ENCODE results near the gene ACKR3.
A peak's percentile ranks its signal among the peaks of the same experiment; 100 is the strongest.

The ACKR3 gene

DNA sequence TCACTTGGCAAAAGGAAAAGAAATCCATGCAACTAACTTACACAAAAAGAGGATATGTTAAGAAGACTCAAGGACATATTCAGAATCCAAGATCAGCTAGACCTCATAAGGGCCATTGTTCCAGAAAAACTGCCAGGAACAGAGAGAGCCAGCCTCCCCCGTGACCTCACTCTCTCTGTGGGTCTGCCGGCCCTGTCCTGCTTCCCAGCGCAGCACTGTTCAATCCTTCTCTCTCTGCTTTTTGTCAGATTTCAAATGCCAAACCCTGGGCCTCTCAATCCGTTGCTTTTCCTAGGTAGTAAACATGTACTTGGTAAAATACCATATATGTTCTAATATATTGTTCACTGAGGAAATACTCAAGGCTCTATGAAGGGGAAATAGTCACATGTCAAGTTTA, 40.0 kb upstream of the ACKR3 start:
- no peaks in the 10 kb centered on the region for H3K27me3 ChIP-seq (replicated peaks in 2 of 5; ENCODE audit: control insufficient read depth in 4 of 5, insufficient read depth in 5 of 5, low read length in 4 of 5)
- POLR2A ChIA-PET = no interaction called here
- 94% methylated on average over 2 of the region's 4 CpGs for WGBS (ENCODE audit: insufficient coverage)
- H3K27ac ChIP-seq (ENCODE audit: insufficient read depth in 1 of 2, low read depth in 1 of 2, low read length in 2 of 2, poor library complexity in 1 of 2, severe bottlenecking in 2 of 2) = no peak overlapping the region
- H3K9me3 ChIP-seq (ENCODE audit: control extremely low read depth in 1 of 5, control insufficient read depth in 4 of 5, insufficient read depth in 2 of 5, low read depth in 1 of 5, low read length in 4 of 5) = no peaks in the 10 kb centered on the region
- DNase-seq = no peak
- no peak overlapping the region for H3K4me3 ChIP-seq (ENCODE audit: control insufficient read depth in 1 of 7, extremely low read depth in 1 of 7, insufficient read depth in 4 of 7, low read depth in 2 of 7, low read length in 6 of 7)
- CTCF ChIA-PET = interaction anchor here (1.0 to 2.2 kb wide), 5 partner anchors 10 to 39 kb away, joined by 3 to 9 read pairs (median 4); no protein-coding TSS in a partner anchor
- no peaks in the 10 kb centered on the region for H3K36me3 ChIP-seq (ENCODE audit: control insufficient read depth in 4 of 4, insufficient read depth in 4 of 4, low read length in 3 of 4)
- peaks cover 0 to 13% (median 5%) of the 10 kb centered on the region in 4 experiments for H3K4me1 ChIP-seq (ENCODE audit: control extremely low read depth in 1 of 4, control insufficient read depth in 4 of 4, insufficient read depth in 4 of 4, low read length in 3 of 4)

DNA sequence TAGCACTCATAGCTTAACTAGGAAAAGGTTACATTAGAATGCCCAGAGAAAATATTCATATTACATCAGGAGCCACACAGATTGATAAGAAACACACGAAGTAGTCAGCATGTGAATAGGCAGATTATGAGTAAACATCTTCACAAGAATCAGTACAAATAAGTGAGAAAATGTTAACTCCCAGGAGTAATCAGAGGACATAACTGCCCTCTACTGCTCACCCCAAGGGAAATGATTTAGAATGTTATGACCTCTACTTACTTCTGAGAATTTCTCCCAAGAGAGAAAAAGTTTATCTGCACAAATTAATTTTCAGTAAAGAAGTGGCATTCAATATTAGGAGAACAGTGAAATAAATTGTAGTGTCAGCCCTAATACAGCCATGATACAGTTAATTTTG, 39.1 kb upstream of the ACKR3 start:
- H3K9me3 ChIP-seq (ENCODE audit: control extremely low read depth in 1 of 5, control insufficient read depth in 4 of 5, insufficient read depth in 2 of 5, low read depth in 1 of 5, low read length in 4 of 5) = no peaks in the 10 kb centered on the region
- H3K27ac ChIP-seq (ENCODE audit: insufficient read depth in 1 of 2, low read depth in 1 of 2, low read length in 2 of 2, poor library complexity in 1 of 2, severe bottlenecking in 2 of 2) = no peak overlapping the region
- peaks cover 0 to 21% (median 9%) of the 10 kb centered on the region in 4 experiments for H3K4me1 ChIP-seq (ENCODE audit: control extremely low read depth in 1 of 4, control insufficient read depth in 4 of 4, insufficient read depth in 4 of 4, low read length in 3 of 4)
- ChIA-PET POLR2A (no interaction called here), CTCF (interaction anchor here (1.0 to 2.2 kb wide), 7 partner anchors 11 to 39 kb away, joined by 3 to 6 read pairs (median 4); partner anchors contain the start of gene ACKR3)
- no peak overlapping the region for H3K4me3 ChIP-seq (ENCODE audit: control insufficient read depth in 1 of 7, extremely low read depth in 1 of 7, insufficient read depth in 4 of 7, low read depth in 2 of 7, low read length in 6 of 7)
- WGBS (ENCODE audit: insufficient coverage) = no CpG with 5 or more reads among the region's 1 CpG
- no peaks in the 10 kb centered on the region for H3K36me3 ChIP-seq (ENCODE audit: control insufficient read depth in 4 of 4, insufficient read depth in 4 of 4, low read length in 3 of 4)
- no peaks in the 10 kb centered on the region for H3K27me3 ChIP-seq (replicated peaks in 2 of 5; ENCODE audit: control insufficient read depth in 4 of 5, insufficient read depth in 5 of 5, low read length in 4 of 5)
- no peak for DNase-seq

DNA sequence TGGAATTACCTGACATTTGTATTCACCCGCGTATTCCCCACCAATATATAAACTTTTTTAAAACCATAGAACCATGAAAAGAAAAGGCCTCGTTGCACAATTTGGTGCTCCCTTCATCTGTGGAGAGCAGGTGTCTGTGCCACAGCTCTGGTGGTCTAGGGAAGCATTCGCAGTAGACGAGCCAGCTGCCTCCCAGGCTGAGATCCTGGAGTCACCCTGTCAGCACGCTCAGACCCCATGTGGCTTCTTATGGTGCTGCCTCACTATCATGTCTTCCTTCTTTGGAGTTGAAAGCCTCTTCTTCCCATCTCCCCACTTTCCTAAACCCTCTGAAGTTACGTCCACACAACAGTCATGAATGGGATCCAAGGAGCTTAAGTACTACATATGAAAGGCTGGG, 38.4 kb upstream of the ACKR3 start:
- Histone ChIP-seq H3K4me3 (ENCODE audit: control insufficient read depth in 1 of 7, extremely low read depth in 1 of 7, insufficient read depth in 4 of 7, low read depth in 2 of 7, low read length in 6 of 7) (no peak overlapping the region), H3K36me3 (ENCODE audit: control insufficient read depth in 4 of 4, insufficient read depth in 4 of 4, low read length in 3 of 4) (no peaks in the 10 kb centered on the region), H3K27ac (ENCODE audit: insufficient read depth in 1 of 2, low read depth in 1 of 2, low read length in 2 of 2, poor library complexity in 1 of 2, severe bottlenecking in 2 of 2) (no peak overlapping the region), H3K4me1 (ENCODE audit: control extremely low read depth in 1 of 4, control insufficient read depth in 4 of 4, insufficient read depth in 4 of 4, low read length in 3 of 4) (peaks cover 0 to 28% (median 15%) of the 10 kb centered on the region in 4 experiments), H3K9me3 (ENCODE audit: control extremely low read depth in 1 of 5, control insufficient read depth in 4 of 5, insufficient read depth in 2 of 5, low read depth in 1 of 5, low read length in 4 of 5) (no peaks in the 10 kb centered on the region), H3K27me3 (replicated peaks in 2 of 5; ENCODE audit: control insufficient read depth in 4 of 5, insufficient read depth in 5 of 5, low read length in 4 of 5) (no peaks in the 10 kb centered on the region)
- WGBS (ENCODE audit: insufficient coverage) = 78% methylated on average over 1 of the region's 7 CpGs
- POLR2A ChIA-PET = no interaction called here
- CTCF ChIA-PET = interaction anchor here (1.2 to 1.9 kb wide), 4 partner anchors 18 to 39 kb away, joined by 3 to 6 read pairs (median 4); partner anchors contain the start of gene ACKR3
- no peak for DNase-seq

DNA sequence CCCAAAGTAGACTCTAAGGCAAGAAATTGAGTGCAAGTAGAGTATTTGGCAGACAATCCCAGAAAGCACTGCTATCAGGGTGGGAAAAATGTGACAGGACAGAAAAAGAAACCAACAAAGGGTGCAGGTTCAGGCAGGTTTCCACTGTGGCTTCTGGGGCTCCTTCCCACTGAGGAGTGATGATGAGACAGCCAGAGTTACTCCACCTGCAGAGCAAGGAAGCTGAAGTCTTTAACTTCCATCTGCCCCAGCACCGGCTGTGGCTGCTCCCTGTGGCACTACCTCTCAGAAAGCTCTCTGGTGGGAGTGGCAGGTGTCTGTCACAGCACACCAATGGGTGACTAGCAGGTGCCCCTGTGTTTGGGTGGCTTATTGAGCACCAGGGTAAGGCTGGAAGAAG, 37.6 kb upstream of the ACKR3 start:
- POLR2A ChIA-PET = no interaction called here
- WGBS (ENCODE audit: insufficient coverage) = 100% methylated on average over 1 of the region's 1 CpG
- no peaks in the 10 kb centered on the region for H3K9me3 ChIP-seq (ENCODE audit: control extremely low read depth in 1 of 5, control insufficient read depth in 4 of 5, insufficient read depth in 2 of 5, low read depth in 1 of 5, low read length in 4 of 5)
- no peaks in the 10 kb centered on the region for H3K27me3 ChIP-seq (replicated peaks in 2 of 5; ENCODE audit: control insufficient read depth in 4 of 5, insufficient read depth in 5 of 5, low read length in 4 of 5)
- no peaks in the 10 kb centered on the region for H3K36me3 ChIP-seq (ENCODE audit: control insufficient read depth in 4 of 4, insufficient read depth in 4 of 4, low read length in 3 of 4)
- CTCF ChIA-PET = interaction anchor here (1.2 to 1.9 kb wide), 3 partner anchors 14 to 38 kb away, joined by 3 to 6 read pairs (median 5); partner anchors contain the start of gene ACKR3
- H3K27ac ChIP-seq (ENCODE audit: insufficient read depth in 1 of 2, low read depth in 1 of 2, low read length in 2 of 2, poor library complexity in 1 of 2, severe bottlenecking in 2 of 2) = no peak overlapping the region
- peaks cover 0 to 29% (median 19%) of the 10 kb centered on the region in 4 experiments for H3K4me1 ChIP-seq (ENCODE audit: control extremely low read depth in 1 of 4, control insufficient read depth in 4 of 4, insufficient read depth in 4 of 4, low read length in 3 of 4)
- DNase-seq = no peak
- no peak overlapping the region for H3K4me3 ChIP-seq (ENCODE audit: control insufficient read depth in 1 of 7, extremely low read depth in 1 of 7, insufficient read depth in 4 of 7, low read depth in 2 of 7, low read length in 6 of 7)

DNA sequence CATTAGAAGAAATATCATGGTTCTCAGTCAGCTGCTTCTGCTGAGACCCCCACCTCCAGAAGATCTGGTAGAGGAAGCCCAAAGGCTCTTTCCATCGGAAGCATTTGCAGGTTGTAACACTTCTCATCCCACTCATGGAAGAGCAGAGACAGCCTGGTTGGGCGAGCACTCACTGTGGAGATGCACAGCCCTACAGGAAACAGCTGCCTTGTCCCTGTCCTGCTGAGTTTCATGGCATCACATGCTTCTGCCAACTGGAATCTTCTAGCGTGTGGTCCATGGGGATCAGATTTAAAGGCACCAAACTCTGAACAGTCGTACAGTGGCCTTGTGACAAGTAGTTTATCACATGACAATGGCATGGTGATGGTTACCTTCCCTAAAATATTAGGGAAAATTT, 36.3 kb upstream of the ACKR3 start:
- CTCF ChIA-PET = interaction anchor here (0.6 to 1.2 kb wide), 2 partner anchors 15 to 783 kb away, joined by 3 read pairs; no protein-coding TSS in a partner anchor
- Histone ChIP-seq H3K4me3 (ENCODE audit: control insufficient read depth in 1 of 7, extremely low read depth in 1 of 7, insufficient read depth in 4 of 7, low read depth in 2 of 7, low read length in 6 of 7) (no peak overlapping the region), H3K4me1 (ENCODE audit: control extremely low read depth in 1 of 4, control insufficient read depth in 4 of 4, insufficient read depth in 4 of 4, low read length in 3 of 4) (peaks cover 11 to 37% (median 29%) of the 10 kb centered on the region in 4 experiments), H3K36me3 (ENCODE audit: control insufficient read depth in 4 of 4, insufficient read depth in 4 of 4, low read length in 3 of 4) (no peaks in the 10 kb centered on the region), H3K27ac (ENCODE audit: insufficient read depth in 1 of 2, low read depth in 1 of 2, low read length in 2 of 2, poor library complexity in 1 of 2, severe bottlenecking in 2 of 2) (no peak overlapping the region), H3K27me3 (replicated peaks in 2 of 5; ENCODE audit: control insufficient read depth in 4 of 5, insufficient read depth in 5 of 5, low read length in 4 of 5) (no peaks in the 10 kb centered on the region), H3K9me3 (ENCODE audit: control extremely low read depth in 1 of 5, control insufficient read depth in 4 of 5, insufficient read depth in 2 of 5, low read depth in 1 of 5, low read length in 4 of 5) (no peaks in the 10 kb centered on the region)
- POLR2A ChIA-PET = interaction anchor here (1.2 kb wide), 1 partner anchor 20 kb away, joined by 3 read pairs; no protein-coding TSS in a partner anchor
- 92% methylated on average over 2 of the region's 4 CpGs for WGBS (ENCODE audit: insufficient coverage)
- DNase-seq = no peak

DNA sequence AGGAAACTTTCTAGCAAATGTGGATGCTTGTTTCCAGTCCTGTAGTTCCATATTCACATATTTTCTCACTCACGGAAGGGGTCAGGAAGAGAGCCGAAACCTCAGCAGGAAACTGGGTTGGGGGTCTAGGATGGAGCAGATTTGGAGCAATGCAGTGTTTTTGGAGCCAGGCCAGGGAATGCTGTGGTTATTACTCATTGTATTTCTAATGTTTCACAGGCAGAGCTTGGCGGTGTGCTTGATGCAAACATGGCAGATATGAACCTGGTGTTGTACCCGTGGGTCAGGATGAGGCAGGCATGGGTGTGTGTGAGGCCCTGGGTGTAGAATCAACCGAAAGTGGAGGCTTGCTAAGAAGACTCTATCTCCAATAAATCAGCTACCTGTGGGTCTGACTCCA, 34.6 kb upstream of the ACKR3 start:
- Histone ChIP-seq H3K4me1 (ENCODE audit: control extremely low read depth in 1 of 4, control insufficient read depth in 4 of 4, insufficient read depth in 4 of 4, low read length in 3 of 4) (peaks cover 12 to 50% (median 34%) of the 10 kb centered on the region in 4 experiments), H3K27ac (ENCODE audit: insufficient read depth in 1 of 2, low read depth in 1 of 2, low read length in 2 of 2, poor library complexity in 1 of 2, severe bottlenecking in 2 of 2) (no peak overlapping the region), H3K4me3 (ENCODE audit: control insufficient read depth in 1 of 7, extremely low read depth in 1 of 7, insufficient read depth in 4 of 7, low read depth in 2 of 7, low read length in 6 of 7) (peak overlapping the region in 2 of 7 experiments; percentile 7 to 24), H3K27me3 (replicated peaks in 2 of 5; ENCODE audit: control insufficient read depth in 4 of 5, insufficient read depth in 5 of 5, low read length in 4 of 5) (no peaks in the 10 kb centered on the region), H3K9me3 (ENCODE audit: control extremely low read depth in 1 of 5, control insufficient read depth in 4 of 5, insufficient read depth in 2 of 5, low read depth in 1 of 5, low read length in 4 of 5) (no peaks in the 10 kb centered on the region), H3K36me3 (ENCODE audit: control insufficient read depth in 4 of 4, insufficient read depth in 4 of 4, low read length in 3 of 4) (no peaks in the 10 kb centered on the region)
- WGBS (ENCODE audit: insufficient coverage) = 33% methylated on average over 3 of the region's 5 CpGs
- POLR2A ChIA-PET = interaction anchor here (1.0 kb wide), 1 partner anchor 12 kb away, joined by 3 read pairs; no protein-coding TSS in a partner anchor
- CTCF ChIA-PET = interaction anchor here (1.2 to 4.2 kb wide), 6 partner anchors 11 to 24 kb away, joined by 3 to 28 read pairs (median 10); no protein-coding TSS in a partner anchor
- peak; percentile 38 to 71 (median 65) for DNase-seq

DNA sequence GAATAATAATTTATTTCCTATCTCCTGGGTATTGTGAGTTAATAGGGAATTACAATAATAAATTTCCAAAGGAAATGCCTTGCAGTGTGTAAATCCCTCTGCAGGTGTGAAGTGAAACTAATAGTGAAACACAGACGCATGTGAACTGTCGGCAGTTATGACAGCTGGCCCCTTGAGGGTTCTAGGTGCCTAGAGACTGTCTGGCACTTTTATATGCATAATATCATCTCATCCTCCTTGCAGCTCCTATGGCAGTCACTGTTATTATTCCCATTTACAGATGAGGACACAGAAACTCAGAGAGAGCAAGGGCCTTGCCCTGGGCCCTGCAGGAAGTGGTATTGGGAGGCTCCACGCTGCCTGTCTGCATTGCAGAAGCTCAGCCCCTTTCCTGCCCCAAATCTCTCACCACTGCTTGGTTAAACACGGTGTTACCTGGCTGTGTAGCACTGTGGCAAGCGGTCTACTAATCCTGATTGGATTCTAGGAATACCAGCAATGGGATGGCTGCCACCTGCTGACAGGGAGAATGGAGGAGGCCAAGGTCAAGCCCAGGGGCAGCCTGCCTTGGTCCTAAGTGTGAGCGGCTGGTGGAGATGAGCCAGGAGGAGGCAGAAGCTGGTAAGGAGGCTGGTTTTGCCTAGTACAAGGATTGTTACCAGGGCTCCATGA, 32.8 kb upstream of the ACKR3 start:
- H3K27me3 ChIP-seq (replicated peaks in 2 of 5; ENCODE audit: control insufficient read depth in 4 of 5, insufficient read depth in 5 of 5, low read length in 4 of 5) = no peaks in the 10 kb centered on the region
- peaks cover 0 to 2% (median 0%) of the 10 kb centered on the region in 4 experiments for H3K36me3 ChIP-seq (ENCODE audit: control insufficient read depth in 4 of 4, insufficient read depth in 4 of 4, low read length in 3 of 4)
- DNase-seq = peak in 2 of 3 donors; percentile 59 to 73
- H3K9me3 ChIP-seq (ENCODE audit: control extremely low read depth in 1 of 5, control insufficient read depth in 4 of 5, insufficient read depth in 2 of 5, low read depth in 1 of 5, low read length in 4 of 5) = peaks cover 0 to under 1% (median 0%) of the 10 kb centered on the region in 5 experiments
- H3K4me1 ChIP-seq (ENCODE audit: control extremely low read depth in 1 of 4, control insufficient read depth in 4 of 4, insufficient read depth in 4 of 4, low read length in 3 of 4) = peaks cover 12 to 56% (median 34%) of the 10 kb centered on the region in 4 experiments
- ChIA-PET CTCF (interaction anchor here (0.7 to 4.2 kb wide), 10 partner anchors 9 to 33 kb away, joined by 3 to 28 read pairs (median 8); partner anchors contain the start of gene ACKR3), POLR2A (interaction anchor here (1.5 kb wide), 1 partner anchor 9 kb away, joined by 11 read pairs; no protein-coding TSS in a partner anchor)
- 6% methylated on average over 6 of the region's 6 CpGs for WGBS (ENCODE audit: insufficient coverage)
- peak overlapping the region; percentile 11 to 84 (median 69) for H3K4me3 ChIP-seq (ENCODE audit: control insufficient read depth in 1 of 7, extremely low read depth in 1 of 7, insufficient read depth in 4 of 7, low read depth in 2 of 7, low read length in 6 of 7)
- H3K27ac ChIP-seq (ENCODE audit: insufficient read depth in 1 of 2, low read depth in 1 of 2, low read length in 2 of 2, poor library complexity in 1 of 2, severe bottlenecking in 2 of 2) = peak overlapping the region in 1 of 2 experiments; percentile 72

Measured in common myeloid progenitor, CD34-positive (primary cell).